Gastroesophageal sphincter (tissue), 4 donors: Measurements from ENCODE around the gene MMP10. TPM values are rescaled to one million over a fixed set of nuclear protein-coding genes. Genes with fewer than 3 reads are reported as not detected.

Experiments used
- ATAC-seq: fragments of 150-250 bp; one replicate; pipeline ENCODE4 v1.9.1; 2016; ENCODE audit warnings: mild to moderate bottlenecking, moderate library complexity
- H3K27ac ChIP-seq, 4 donors: fragments of 200-600 bp; sonication (generic) in 3 of 4; 1 replicate in 3 of 4; 2 replicates in 1 of 4; pipeline ENCODE4 v1.5.1; 2016 to 2019
- H3K27me3 ChIP-seq: fragments of 200-600 bp; sonication (generic); one replicate; pipeline ENCODE4 v1.5.1; 2019
- H3K36me3 ChIP-seq, 2 donors: fragments of 200-600 bp; sonication (generic); one replicate each; pipeline ENCODE4 v1.5.1; 2019; ENCODE audit warnings: control low read depth in 1 of 2
- H3K4me1 ChIP-seq, 3 donors: fragments of 200-600 bp; sonication (generic); 1 replicate in 2 of 3; 2 replicates in 1 of 3; pipeline ENCODE4 v1.5.1; 2016 to 2019; ENCODE audit warnings: control low read depth in 2 of 3
- H3K4me3 ChIP-seq, 2 donors: fragments of 200-600 bp; sonication (generic); one replicate each; pipeline ENCODE4 v1.5.1; 2019; ENCODE audit warnings: mild to moderate bottlenecking in 1 of 2, moderate library complexity in 1 of 2
- H3K9me3 ChIP-seq, 3 donors: fragments of 200-600 bp; sonication (generic); one replicate each; pipeline ENCODE4 v1.5.1; 2017 to 2019; ENCODE audit warnings: control low read depth in 2 of 3
- EP300 ChIP-seq: sonication (generic); formaldehyde crosslinking; IDR thresholded peaks from one replicate; pipeline ENCODE4 v1.6.1; 2017; ENCODE audit warnings: antibody characterized with exemption, mild to moderate bottlenecking
- POLR2A ChIP-seq, 2 donors: fragments of 450-650 bp; IDR thresholded peaks; one replicate each; pipeline ENCODE4 v1.6.1; 2017; ENCODE audit warnings: antibody characterized with exemption in 2 of 2, mild to moderate bottlenecking in 2 of 2, moderate library complexity in 1 of 2
- POLR2AphosphoS5 ChIP-seq: sonication (generic); formaldehyde crosslinking; IDR thresholded peaks from one replicate; pipeline ENCODE4 v1.6.1; 2017; ENCODE audit warnings: antibody characterized with exemption
- WGBS, 2 donors: methylation state at CpG; one replicate each; pipeline ENCODE4 v1.1.5; 2018; ENCODE audit warnings: low coverage in 1 of 2; 5-methylcytosine and 5-hydroxymethylcytosine counted together
- total RNA-seq, 4 donors: library from RNA; depleted of rRNA; stranded (reverse); fragments of >200 nt; gene quantifications; one replicate each; pipeline ENCODE4 v1.1.0, GENCODE V29; 2016
- TF ChIP-seq, protein P1 (sequence below), 4 experiments: fragments of 200-600 bp in 2 of 4; fragments of 450-650 bp in 2 of 4; sonication (generic) in 1 of 4; IDR thresholded peaks; one replicate each; pipeline ENCODE4 v1.5.1; 2017 to 2019; ENCODE audit warnings: antibody characterized with exemption in 4 of 4, mild to moderate bottlenecking in 2 of 4, moderate library complexity in 2 of 4

Gene MMP10
- total RNA-seq, 4 donors from 2014 or later = 1.7 TPM; not detected in 3

DNA sequence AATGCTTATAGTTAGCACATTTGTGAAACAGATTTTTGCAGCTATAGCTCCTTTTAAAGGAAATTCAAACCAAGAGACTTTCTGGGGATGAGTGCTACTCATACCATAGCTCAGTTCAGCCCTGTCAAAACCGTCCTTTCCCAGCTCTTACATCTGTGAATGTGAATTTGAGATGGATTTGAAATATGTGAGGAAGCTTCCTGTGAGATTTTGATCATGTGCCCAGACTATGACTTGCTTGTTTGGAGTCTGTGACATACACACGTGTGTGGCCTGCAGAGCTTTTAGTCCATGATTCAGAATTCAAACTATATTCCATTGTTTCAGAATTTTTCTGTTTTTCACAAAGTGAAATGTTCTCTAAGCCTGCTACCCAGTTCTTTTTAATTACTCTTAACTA lies 21.9 kb upstream of the MMP10 start:
- no peak overlapping the region for H3K4me3 ChIP-seq
- no peak overlapping the region for H3K27ac ChIP-seq
- peak; percentile 59 for ATAC-seq
- H3K9me3 ChIP-seq = no peaks in the 10 kb centered on the region
- H3K36me3 ChIP-seq = no peaks in the 10 kb centered on the region
- H3K4me1 ChIP-seq = no peaks in the 10 kb centered on the region
- no peak for TF ChIP-seq POLR2AphosphoS5
- TF ChIP-seq POLR2A (IDR thresholded peaks at IDR 0.05) = no peak
- no peak for TF ChIP-seq EP300
- TF ChIP-seq, protein P1, sequence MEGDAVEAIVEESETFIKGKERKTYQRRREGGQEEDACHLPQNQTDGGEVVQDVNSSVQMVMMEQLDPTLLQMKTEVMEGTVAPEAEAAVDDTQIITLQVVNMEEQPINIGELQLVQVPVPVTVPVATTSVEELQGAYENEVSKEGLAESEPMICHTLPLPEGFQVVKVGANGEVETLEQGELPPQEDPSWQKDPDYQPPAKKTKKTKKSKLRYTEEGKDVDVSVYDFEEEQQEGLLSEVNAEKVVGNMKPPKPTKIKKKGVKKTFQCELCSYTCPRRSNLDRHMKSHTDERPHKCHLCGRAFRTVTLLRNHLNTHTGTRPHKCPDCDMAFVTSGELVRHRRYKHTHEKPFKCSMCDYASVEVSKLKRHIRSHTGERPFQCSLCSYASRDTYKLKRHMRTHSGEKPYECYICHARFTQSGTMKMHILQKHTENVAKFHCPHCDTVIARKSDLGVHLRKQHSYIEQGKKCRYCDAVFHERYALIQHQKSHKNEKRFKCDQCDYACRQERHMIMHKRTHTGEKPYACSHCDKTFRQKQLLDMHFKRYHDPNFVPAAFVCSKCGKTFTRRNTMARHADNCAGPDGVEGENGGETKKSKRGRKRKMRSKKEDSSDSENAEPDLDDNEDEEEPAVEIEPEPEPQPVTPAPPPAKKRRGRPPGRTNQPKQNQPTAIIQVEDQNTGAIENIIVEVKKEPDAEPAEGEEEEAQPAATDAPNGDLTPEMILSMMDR (IDR thresholded peaks at IDR 0.05) = no peak
- H3K27me3 ChIP-seq = no peaks in the 10 kb centered on the region
- WGBS, 2 donors = 21 to 31% methylated on average over 2 of the region's 2 CpGs

DNA sequence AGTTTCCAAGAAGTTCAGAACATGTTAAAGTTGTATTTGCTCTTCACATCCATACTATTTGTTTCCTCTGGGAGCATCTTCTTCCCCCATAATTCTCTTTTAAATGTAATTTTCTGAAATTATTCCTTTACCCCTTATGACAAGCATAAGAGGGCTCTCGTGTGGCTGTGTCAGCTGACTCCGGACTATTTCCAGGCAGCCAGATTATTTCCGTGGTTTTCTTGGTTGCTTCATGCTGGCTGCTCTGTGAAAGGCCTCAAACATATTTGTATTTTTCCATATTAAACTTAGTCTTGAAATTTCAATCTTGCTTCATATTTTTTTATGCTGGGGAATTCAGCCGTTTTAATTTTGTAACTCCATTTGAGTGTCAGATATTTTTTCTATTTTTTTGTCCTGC lies 20.3 kb upstream of the MMP10 start:
- H3K27ac ChIP-seq = no peak overlapping the region
- no peak overlapping the region for H3K4me3 ChIP-seq
- H3K27me3 ChIP-seq = no peaks in the 10 kb centered on the region
- ATAC-seq = peak; percentile 57
- no peaks in the 10 kb centered on the region for H3K36me3 ChIP-seq
- TF ChIP-seq, protein P1 (IDR thresholded peaks at IDR 0.05) = no peak
- TF ChIP-seq EP300 (no peak), POLR2A (IDR thresholded peaks at IDR 0.05) (no peak), POLR2AphosphoS5 (no peak)
- WGBS, 2 donors = 61 to 69% methylated on average over 4 of the region's 4 CpGs
- H3K4me1 ChIP-seq = no peaks in the 10 kb centered on the region
- no peaks in the 10 kb centered on the region for H3K9me3 ChIP-seq

DNA sequence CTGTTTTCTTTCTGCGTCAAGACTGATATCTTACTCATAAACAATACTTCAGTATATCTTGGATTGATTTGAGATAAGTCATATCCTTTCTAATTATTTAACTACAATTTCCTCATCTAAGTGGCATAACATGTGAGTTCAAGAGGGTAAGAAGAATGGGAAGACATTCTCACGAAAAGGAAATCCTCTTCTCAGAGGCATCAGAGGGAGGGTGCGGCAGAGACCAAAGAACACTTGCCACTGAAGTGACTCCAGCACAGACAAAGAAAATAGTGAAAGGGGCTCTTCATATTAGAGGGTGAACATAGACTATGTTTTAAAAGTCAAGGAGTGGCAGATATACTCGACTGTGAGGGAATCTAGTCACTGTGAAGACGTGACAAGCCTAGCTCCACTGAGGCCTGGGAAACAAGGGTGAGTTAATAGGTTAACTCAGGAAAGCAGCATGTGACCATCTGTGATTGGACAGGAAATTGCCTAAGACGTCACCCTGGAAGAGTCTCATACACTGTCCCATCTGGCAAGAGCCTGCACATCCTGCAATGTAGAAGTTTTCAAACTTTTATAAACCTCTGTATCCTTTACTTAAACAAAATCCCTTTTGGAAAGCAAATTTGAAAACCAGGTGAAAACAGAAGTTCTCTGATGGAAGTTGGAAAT lies 19.4 kb upstream of the MMP10 start:
- Histone ChIP-seq H3K27ac (no peak overlapping the region), H3K4me1 (no peaks in the 10 kb centered on the region), H3K36me3 (no peaks in the 10 kb centered on the region), H3K27me3 (no peaks in the 10 kb centered on the region), H3K9me3 (no peaks in the 10 kb centered on the region), H3K4me3 (no peak overlapping the region)
- TF ChIP-seq POLR2A (IDR thresholded peaks at IDR 0.05) = no peak
- TF ChIP-seq, protein P1 (IDR thresholded peaks at IDR 0.05) = no peak
- no peak for TF ChIP-seq POLR2AphosphoS5
- TF ChIP-seq EP300 = no peak
- 57% methylated on average over 6 of the region's 6 CpGs; no CpG with 5 or more reads in 1 of the 2 donors for WGBS, 2 donors
- ATAC-seq = peak; percentile 55

DNA sequence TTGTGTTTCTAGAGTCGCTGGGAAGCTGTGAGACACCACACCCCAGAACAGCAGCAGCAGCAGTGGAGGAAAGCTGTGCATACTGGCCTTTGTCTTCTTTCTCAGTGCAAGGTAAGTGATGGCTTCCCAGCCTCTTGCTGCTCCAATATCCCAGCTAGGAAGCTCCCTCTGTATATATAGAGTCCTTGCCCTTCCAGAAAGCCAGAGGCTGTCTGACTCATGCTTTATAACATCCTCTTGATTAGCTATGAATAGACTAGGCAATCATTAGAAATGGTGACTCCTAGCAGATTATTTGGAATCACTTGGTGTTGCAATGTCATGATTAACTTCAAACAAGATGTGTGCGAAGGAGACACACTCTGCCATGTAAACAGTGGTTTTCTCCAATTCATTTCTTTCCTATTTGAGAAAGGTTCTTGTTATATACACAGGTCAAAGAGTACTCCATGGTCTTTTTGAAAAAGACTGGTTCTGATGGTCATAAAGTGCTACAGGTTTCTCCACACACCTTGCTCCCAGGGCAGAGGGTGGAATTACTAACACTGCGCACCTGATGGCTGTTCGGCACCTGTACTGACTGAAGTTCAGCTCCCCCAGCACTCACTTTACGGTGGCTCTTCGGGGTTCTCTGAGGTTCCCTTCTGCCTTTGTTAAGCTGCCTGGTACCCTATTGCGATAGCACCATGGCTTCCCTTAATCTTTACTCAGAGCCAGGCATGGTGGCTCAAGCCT lies 17.8 kb upstream of the MMP10 start, which contains the start of gene MMP1:
Gene MMP1 (minus strand): TSS at position 149 of the 735 bp plus-strand sequence. CDS start 68 bp downstream, at position 81.
- Histone ChIP-seq H3K4me1 (no peaks in the 10 kb centered on the region), H3K27me3 (no peaks in the 10 kb centered on the region), H3K27ac (no peak within 1 kb of the TSS), H3K4me3 (no peak within 1 kb of the TSS), H3K36me3 (no peaks in the 10 kb centered on the region), H3K9me3 (no peaks in the 10 kb centered on the region)
- ATAC-seq = no peak
- 81 to 94% methylated on average over 5 to 7 of the region's 7 CpGs for WGBS, 2 donors
- no peak for TF ChIP-seq EP300
- TF ChIP-seq POLR2A (IDR thresholded peaks at IDR 0.05) = no peak
- TF ChIP-seq POLR2AphosphoS5 = no peak
- TF ChIP-seq, protein P1 (IDR thresholded peaks at IDR 0.05) = no peak

DNA sequence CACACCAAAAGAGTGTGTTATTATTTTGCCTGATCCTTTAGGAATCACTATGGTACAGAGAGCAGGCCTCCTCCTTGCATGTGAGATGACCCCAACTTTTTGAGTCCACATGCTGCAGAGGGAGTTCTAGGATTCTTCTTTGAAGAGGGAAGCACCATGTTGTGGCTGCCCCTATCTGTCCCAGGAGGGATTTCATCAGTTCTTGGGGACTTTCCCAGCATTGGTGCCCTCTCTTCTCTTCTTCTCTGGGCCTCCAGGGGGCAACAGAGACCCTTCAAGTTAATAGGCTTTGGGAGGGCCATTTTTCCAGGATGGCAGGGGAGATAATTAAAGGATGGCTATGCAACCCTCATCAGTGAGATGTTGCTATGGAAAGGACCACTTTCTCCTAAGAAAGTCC lies 14.0 kb upstream of the MMP10 start:
- no peaks in the 10 kb centered on the region for H3K9me3 ChIP-seq
- TF ChIP-seq POLR2A (IDR thresholded peaks at IDR 0.05) = no peak
- TF ChIP-seq, protein P1 (IDR thresholded peaks at IDR 0.05) = no peak
- no peak for TF ChIP-seq POLR2AphosphoS5
- no peak for TF ChIP-seq EP300
- H3K4me3 ChIP-seq = no peak overlapping the region
- no peaks in the 10 kb centered on the region for H3K4me1 ChIP-seq
- no peaks in the 10 kb centered on the region for H3K27me3 ChIP-seq
- ATAC-seq = no peak
- no peak overlapping the region for H3K27ac ChIP-seq
- no peaks in the 10 kb centered on the region for H3K36me3 ChIP-seq
